OCI-LY1 (cell line): ENCODE data around the gene POLR2F.

Experiments
- H2AFZ ChIP-seq: fragments of 200-600 bp; sonication (generic), shearing (Covaris generic); 2 replicates; pipeline ENCODE4 v1.6.0; 2014; ENCODE audit warnings: antibody characterized with exemption, mild to moderate bottlenecking, low read length
- H3F3A ChIP-seq: fragments of 200-600 bp; sonication (generic), shearing (Covaris generic); 2 replicates; pipeline ENCODE4 v1.6.0; 2014; ENCODE audit warnings: mild to moderate bottlenecking, antibody characterized with exemption, low read length, moderate library complexity; ENCODE audit not compliant: insufficient read depth
- H3K27ac ChIP-seq: fragments of 200-600 bp; sonication (generic); 2 replicates; pipeline ENCODE4 v1.5.1; 2014; ENCODE audit warnings: low read length, mixed run types, mild to moderate bottlenecking, low read depth; ENCODE audit not compliant: poor library complexity, severe bottlenecking
- H3K27me3 ChIP-seq: fragments of 200-600 bp; sonication (generic); 2 replicates; pipeline ENCODE4 v1.6.0; 2014; ENCODE audit warnings: antibody characterized with exemption, mild to moderate bottlenecking, low read length, moderate library complexity; ENCODE audit not compliant: insufficient read depth
- H3K36me3 ChIP-seq: fragments of 200-600 bp; sonication (generic); 2 replicates; pipeline ENCODE4 v1.6.1; 2014; ENCODE audit warnings: mild to moderate bottlenecking, antibody characterized with exemption, low read length, moderate library complexity, mixed read lengths; ENCODE audit not compliant: insufficient read depth
- H3K4me1 ChIP-seq: fragments of 200-600 bp; sonication (generic); 2 replicates; pipeline ENCODE4 v1.5.1; 2014; ENCODE audit warnings: mild to moderate bottlenecking, low read length, moderate library complexity; ENCODE audit not compliant: insufficient read depth, severe bottlenecking
- H3K4me2 ChIP-seq: fragments of 200-600 bp; sonication (generic), shearing (Covaris generic); 2 replicates; pipeline ENCODE4 v1.6.1; 2014; ENCODE audit warnings: low read length
- H3K4me3 ChIP-seq: fragments of 200-600 bp; sonication (generic); 2 replicates; pipeline ENCODE4 v1.5.1; 2014; ENCODE audit warnings: low read length, low read depth, mild to moderate bottlenecking, mixed read lengths; ENCODE audit not compliant: poor library complexity, severe bottlenecking
- H3K79me2 ChIP-seq: fragments of 200-600 bp; shearing (Covaris generic); 2 replicates; pipeline ENCODE4 v1.6.1; 2016; ENCODE audit warnings: mixed run types, low read length, mixed read lengths; ENCODE audit not compliant: insufficient read depth
- H3K9ac ChIP-seq: fragments of 200-600 bp; sonication (generic), shearing (Covaris generic); 2 replicates; pipeline ENCODE4 v1.6.1; 2014; ENCODE audit warnings: mild to moderate bottlenecking, low read length, mixed read lengths
- H3K9me2 ChIP-seq: fragments of 200-600 bp; sonication (generic), shearing (Covaris generic); 2 replicates; pipeline ENCODE4 v1.6.1; 2014; ENCODE audit warnings: low read depth, mild to moderate bottlenecking, low read length, mixed read lengths
- H3K9me3 ChIP-seq: fragments of 200-600 bp; shearing (Covaris generic); 2 replicates; pipeline ENCODE4 v1.6.1; 2014; ENCODE audit warnings: low read length, mixed read lengths
- H4K20me1 ChIP-seq: fragments of 200-600 bp; sonication (generic), shearing (Covaris generic); 2 replicates; pipeline ENCODE4 v1.6.0; 2016; ENCODE audit warnings: mild to moderate bottlenecking, low read length; ENCODE audit not compliant: insufficient read depth
- CTCF ChIP-seq: fragments of 200-600 bp; sonication (generic), shearing (Covaris generic); IDR thresholded peaks from 2 replicates; pipeline ENCODE4 v1.5.1; 2017; ENCODE audit warnings: mild to moderate bottlenecking, antibody characterized with exemption, low read length, moderate library complexity, mixed read lengths
- EZH2 ChIP-seq: fragments of 200-600 bp; sonication (generic), shearing (Covaris generic); IDR thresholded peaks from 2 replicates; pipeline ENCODE4 v1.8.0; 2017; ENCODE audit warnings: borderline replicate concordance, mixed run types, mild to moderate bottlenecking, antibody characterized with exemption, low read length, moderate library complexity, mixed read lengths

POLR2F gene

GRCh38 chr22:37959231-37959825 is 5.8 kb downstream of the POLR2F start:
- H4K20me1 ChIP-seq: no peaks in the 10 kb centered on the region
- no peak overlapping the region for H3K4me2 ChIP-seq
- peaks cover 11% of the 10 kb centered on the region for H3K4me1 ChIP-seq
- H3K9me2 ChIP-seq: no peaks in the 10 kb centered on the region
- no peaks in the 10 kb centered on the region for H3F3A ChIP-seq
- no peak overlapping the region for H3K27ac ChIP-seq
- TF ChIP-seq EZH2: no peak
- no peak for TF ChIP-seq CTCF
- H3K4me3 ChIP-seq: no peak overlapping the region
- H3K9me3 ChIP-seq: no peaks in the 10 kb centered on the region
- H3K79me2 ChIP-seq: peaks cover 7% of the 10 kb centered on the region
- H2AFZ ChIP-seq: no peak overlapping the region
- no peak overlapping the region for H3K9ac ChIP-seq
- no peaks in the 10 kb centered on the region for H3K27me3 ChIP-seq
- peaks cover 60% of the 10 kb centered on the region for H3K36me3 ChIP-seq

- peaks cover 68% of the 10 kb centered on the region for H3K36me3 ChIP-seq
- no peak overlapping the region for H3K9ac ChIP-seq
- H3K4me2 ChIP-seq: no peak overlapping the region
Measured at GRCh38 chr22:37961062-37961461, 7.6 kb downstream of the POLR2F start.

GRCh38 chr22:37965940-37966664 is 12.6 kb downstream of the POLR2F start:
- H4K20me1 ChIP-seq: no peaks in the 10 kb centered on the region
- H2AFZ ChIP-seq: no peak overlapping the region
- H3K9me3 ChIP-seq: no peaks in the 10 kb centered on the region
- TF ChIP-seq EZH2: no peak
- TF ChIP-seq CTCF: no peak
- H3K79me2 ChIP-seq: no peaks in the 10 kb centered on the region
- no peak overlapping the region for H3K9ac ChIP-seq
- no peaks in the 10 kb centered on the region for H3F3A ChIP-seq
- H3K4me3 ChIP-seq: no peak overlapping the region
- no peaks in the 10 kb centered on the region for H3K4me1 ChIP-seq
- H3K9me2 ChIP-seq: no peaks in the 10 kb centered on the region
- no peak overlapping the region for H3K4me2 ChIP-seq
- H3K36me3 ChIP-seq: peaks cover 61% of the 10 kb centered on the region
- H3K27me3 ChIP-seq: no peaks in the 10 kb centered on the region
- no peak overlapping the region for H3K27ac ChIP-seq

More at GRCh38 chr22:37961062-37961461, 7.6 kb downstream of the POLR2F start:
- Histone ChIP-seq H3K27me3 (no peaks in the 10 kb centered on the region), H3K4me1 (no peaks in the 10 kb centered on the region), H3K9me3 (no peaks in the 10 kb centered on the region), H3K79me2 (no peaks in the 10 kb centered on the region), H2AFZ (no peak overlapping the region), H3K9me2 (no peaks in the 10 kb centered on the region), H3K4me3 (no peak overlapping the region), H3F3A (no peaks in the 10 kb centered on the region), H3K27ac (no peak overlapping the region), H4K20me1 (no peaks in the 10 kb centered on the region)
- no peak for TF ChIP-seq EZH2
- no peak for TF ChIP-seq CTCF
